HepG2 (cell line): ENCODE results near the gene SEPHS2. TPM values are rescaled to one million over a fixed set of nuclear protein-coding genes. Genes with fewer than 3 reads are reported as not detected.
A peak's percentile ranks its signal among the peaks of the same experiment; 100 is the strongest.

Experiments
- ATAC-seq: fragments of 200-7000 bp; cut with Tn5 transposase; 3 replicates; pipeline ENCODE4 v1.9.1; 2020; ENCODE audit warnings: mild to moderate bottlenecking, moderate library complexity
- BruUV-seq: library from RNA; stranded (reverse); fragments of 400-500 nt; replicated peaks from 2 replicates; lab custom pipeline; 2021; lab: Mats Ljungman, UMichigan
- CTCF ChIA-PET: fragments of 300-600 bp; formaldehyde crosslinking; extraction: SDS; loops from one replicate; lab custom pipeline; 2021; ENCODE audit warnings: low total read pairs, inconsistent platforms, low intra/inter-chr PET ratio; lab: Yijun Ruan, JAX
- POLR2A ChIA-PET: fragments of 350-600 bp; sonication (Branson Sonifier 250); formaldehyde crosslinking; loops from one replicate; lab custom pipeline; 2020; ENCODE audit warnings: antibody characterized with exemption, inconsistent platforms; lab: Yijun Ruan, JAX
- DNase-seq: peaks from one replicate; pipeline ENCODE4 v3.0.0-alpha.2; 2015; ENCODE audit warnings: low spot score
- FAIRE-seq: peaks from 3 replicates; lab custom pipeline; 2011; peaks lifted over from hg19 to GRCh38; lab: Jason Lieb, UNC
- H2AFZ ChIP-seq: one replicate; pipeline ENCODE4 v1.6.1; 2011; ENCODE audit warnings: low read length, inconsistent platforms
- H3K27ac ChIP-seq: fragments of 300-600 bp; 3 replicates; pipeline ENCODE4 v1.8.0; 2011; ENCODE audit warnings: mixed run types, mild to moderate bottlenecking, mixed read lengths, low read length, inconsistent platforms; ENCODE audit not compliant: insufficient read depth; ENCODE audit errors: extremely low read length
- H3K27me3 ChIP-seq, 2 experiments: fragments of 200-600 bp in 1 of 2; 2 replicates in 1 of 2; 3 replicates in 1 of 2; pipeline versions ENCODE4 v1.6.0 to v1.8.0; 2011; ENCODE audit warnings: low read length in 2 of 2, mild to moderate bottlenecking in 2 of 2, moderate library complexity in 2 of 2, inconsistent platforms in 1 of 2; ENCODE audit not compliant: insufficient read depth in 2 of 2, control insufficient read depth in 1 of 2
- H3K36me3 ChIP-seq, 2 experiments: fragments of 200-600 bp in 1 of 2; replicated peaks in 1 of 2; 2 replicates in 1 of 2; 3 replicates in 1 of 2; pipeline versions ENCODE4 v1.5.1 to v1.8.0; 2011; ENCODE audit warnings: low read length in 2 of 2, inconsistent platforms in 1 of 2; ENCODE audit not compliant: insufficient read depth in 2 of 2, control insufficient read depth in 1 of 2
- H3K4me1 ChIP-seq: 2 replicates; pipeline ENCODE4 v1.5.1; 2012; ENCODE audit warnings: low read length, inconsistent platforms; ENCODE audit not compliant: insufficient read depth
- H3K4me2 ChIP-seq: 2 replicates; pipeline ENCODE4 v1.6.0; 2011; ENCODE audit warnings: low read depth, low read length, inconsistent platforms
- H3K4me3 ChIP-seq, 3 experiments: fragments of 200-600 bp in 1 of 3; sonication (generic), shearing (Covaris generic) in 1 of 3; replicated peaks in 1 of 3; 2 replicates each; pipeline ENCODE4 v1.5.1; 2011 to 2016; ENCODE audit warnings: low read length in 3 of 3, inconsistent platforms in 2 of 3, low read depth in 2 of 3, mild to moderate bottlenecking in 2 of 3, control low read depth in 1 of 3, mixed read lengths in 1 of 3; ENCODE audit not compliant: insufficient read depth in 1 of 3
- H3K79me2 ChIP-seq: one replicate; pipeline ENCODE4 v1.6.1; 2011; ENCODE audit warnings: low read length, inconsistent platforms; ENCODE audit not compliant: insufficient read depth
- H3K9ac ChIP-seq: 2 replicates; pipeline ENCODE4 v1.6.0; 2011; ENCODE audit warnings: mild to moderate bottlenecking, low read depth, low read length, inconsistent platforms; ENCODE audit not compliant: insufficient read depth
- H3K9me3 ChIP-seq: 2 replicates; pipeline ENCODE4 v1.5.1; 2012; ENCODE audit warnings: mild to moderate bottlenecking, low read length
- H4K20me1 ChIP-seq: 2 replicates; pipeline ENCODE4 v1.6.0; 2011; ENCODE audit warnings: inconsistent platforms, mild to moderate bottlenecking, low read length, moderate library complexity; ENCODE audit not compliant: insufficient read depth
- HDAC1 ChIP-seq: sonication (generic); formaldehyde crosslinking; IDR thresholded peaks from 2 replicates; pipeline ENCODE4 v1.5.1; 2020; ENCODE audit warnings: mild to moderate bottlenecking, missing genetic modification reagents
- ZNF383 ChIP-seq: sonication (generic); formaldehyde crosslinking; IDR thresholded peaks from 2 replicates; pipeline ENCODE4 v1.4.0; 2020; ENCODE audit warnings: missing genetic modification reagents, mild to moderate bottlenecking, borderline replicate concordance
- ZNF543 ChIP-seq: sonication (generic); formaldehyde crosslinking; IDR thresholded peaks from 2 replicates; pipeline ENCODE4 v1.4.0; 2020; ENCODE audit warnings: mild to moderate bottlenecking, missing genetic modification reagents
- ZNF800 ChIP-seq: sonication (generic); formaldehyde crosslinking; IDR thresholded peaks from 2 replicates; pipeline ENCODE4 v1.4.0; 2020; ENCODE audit warnings: missing genetic modification reagents
- WGBS: methylation state at CpG from one replicate; pipeline ENCODE4 v1.1.6; 2017; ENCODE audit warnings: low lambda C conversion rate; 5-methylcytosine and 5-hydroxymethylcytosine counted together
- in situ Hi-C: cut with HindIII; loops from 2 replicates; pipeline ENCODE4 v1.10.0; 2017; ENCODE audit warnings: low pct_unique_long_range_greater_than_20kb; ENCODE audit not compliant: extremely low pct_ligation_motif_present
- intact Hi-C: fragments of 100-400 bp; cut with micrococcal nuclease; formaldehyde crosslinking; loops from one replicate; pipeline ENCODE4 v1.10.0; 2022; ENCODE audit not compliant: unreplicated experiment
- polyA plus RNA-seq, 8 experiments: library from polyadenylated mRNA; depleted of rRNA in 3 of 8; stranded (reverse) in 7 of 8; unstranded in 1 of 8; fragments of >200 nt; fragmentation: Illumina TruSeq in 4 of 8; extraction: Trizol in 4 of 8; gene quantifications; 2 replicates each; pipeline versions ENCODE4 v1.2.1 to v1.2.3, GENCODE V29; 2011 to 2016; ENCODE audit warnings: low read depth in 4 of 8, missing spikeins in 1 of 8, mixed read lengths in 1 of 8; ENCODE audit not compliant: insufficient read depth in 1 of 8
- total RNA-seq, 5 experiments: library from RNA; depleted of rRNA; stranded (reverse); fragments of >200 nt; fragmentation: Illumina TruSeq; extraction: Trizol; gene quantifications; 2 replicates each; pipeline ENCODE4 v1.2.3, GENCODE V29; 2016; ENCODE audit warnings: low read depth in 1 of 5
- TF ChIP-seq, protein P1 (sequence below): sonication (generic); formaldehyde crosslinking; IDR thresholded peaks from 2 replicates; pipeline ENCODE4 v1.5.0; 2020; ENCODE audit warnings: mild to moderate bottlenecking, missing genetic modification reagents

Gene SEPHS2
- total and polyA plus RNA-seq, 2 of the 13 experiments (the other 11 are each of a cell fraction or from before 2014, with no cell fraction given), result 20.7 to 127 TPM

GRCh38 chr16:30457743-30458560 is 12.3 kb upstream of the SEPHS2 start:
- no TSS peak for BruUV-seq
- H3K27me3 ChIP-seq, result no peaks in the 10 kb centered on the region
- H2AFZ ChIP-seq, result no peak overlapping the region
- peak overlapping the region; percentile 67 for H3K27ac ChIP-seq
- TF ChIP-seq ZNF543 (CRISPR knock-in tag) (peak; percentile 15; the same call in 1 of the 2 replicates), HDAC1 (CRISPR knock-in tag) (0 out of 2 replicates have a peak, but pooled peaks have one; percentile 36), ZNF383 (CRISPR knock-in tag) (no peak), ZNF800 (CRISPR knock-in tag) (no peak)
- TF ChIP-seq, protein P1, sequence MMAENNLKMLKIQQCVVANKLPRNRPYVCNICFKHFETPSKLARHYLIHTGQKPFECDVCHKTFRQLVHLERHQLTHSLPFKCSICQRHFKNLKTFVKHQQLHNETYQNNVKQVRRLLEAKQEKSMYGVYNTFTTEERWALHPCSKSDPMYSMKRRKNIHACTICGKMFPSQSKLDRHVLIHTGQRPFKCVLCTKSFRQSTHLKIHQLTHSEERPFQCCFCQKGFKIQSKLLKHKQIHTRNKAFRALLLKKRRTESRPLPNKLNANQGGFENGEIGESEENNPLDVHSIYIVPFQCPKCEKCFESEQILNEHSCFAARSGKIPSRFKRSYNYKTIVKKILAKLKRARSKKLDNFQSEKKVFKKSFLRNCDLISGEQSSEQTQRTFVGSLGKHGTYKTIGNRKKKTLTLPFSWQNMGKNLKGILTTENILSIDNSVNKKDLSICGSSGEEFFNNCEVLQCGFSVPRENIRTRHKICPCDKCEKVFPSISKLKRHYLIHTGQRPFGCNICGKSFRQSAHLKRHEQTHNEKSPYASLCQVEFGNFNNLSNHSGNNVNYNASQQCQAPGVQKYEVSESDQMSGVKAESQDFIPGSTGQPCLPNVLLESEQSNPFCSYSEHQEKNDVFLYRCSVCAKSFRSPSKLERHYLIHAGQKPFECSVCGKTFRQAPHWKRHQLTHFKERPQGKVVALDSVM, result peak; percentile 55
- ATAC-seq, result no peak
- peak; percentile 37 for FAIRE-seq
- H4K20me1 ChIP-seq, result no peaks in the 10 kb centered on the region
- H3K4me1 ChIP-seq, result peaks cover 71% of the 10 kb centered on the region
- intact Hi-C loops (no loop called here), in situ Hi-C loops (loop anchor here (5.0 kb wide), 1 partner anchor 59 kb away; no protein-coding TSS in a partner anchor)
- H3K9ac ChIP-seq, result no peak overlapping the region
- H3K4me3 ChIP-seq, result no peak overlapping the region
- DNase-seq, result no peak
- no peaks in the 10 kb centered on the region for H3K79me2 ChIP-seq
- no peaks in the 10 kb centered on the region for H3K36me3 ChIP-seq
- H3K4me2 ChIP-seq, result peak overlapping the region; percentile 87
- CTCF ChIA-PET, result no interaction called here
- H3K9me3 ChIP-seq, result no peaks in the 10 kb centered on the region
- 76% methylated on average over 16 of the region's 16 CpGs for WGBS
- POLR2A ChIA-PET, result interaction anchor here (1.1 to 1.6 kb wide), 6 partner anchors 9 to 153 kb away, joined by 3 to 11 read pairs (median 4); partner anchors contain the start of genes SEPHS2 and ZNF689
